ENCODE data around the gene ASPSCR1.

Gene ASPSCR1

DNA sequence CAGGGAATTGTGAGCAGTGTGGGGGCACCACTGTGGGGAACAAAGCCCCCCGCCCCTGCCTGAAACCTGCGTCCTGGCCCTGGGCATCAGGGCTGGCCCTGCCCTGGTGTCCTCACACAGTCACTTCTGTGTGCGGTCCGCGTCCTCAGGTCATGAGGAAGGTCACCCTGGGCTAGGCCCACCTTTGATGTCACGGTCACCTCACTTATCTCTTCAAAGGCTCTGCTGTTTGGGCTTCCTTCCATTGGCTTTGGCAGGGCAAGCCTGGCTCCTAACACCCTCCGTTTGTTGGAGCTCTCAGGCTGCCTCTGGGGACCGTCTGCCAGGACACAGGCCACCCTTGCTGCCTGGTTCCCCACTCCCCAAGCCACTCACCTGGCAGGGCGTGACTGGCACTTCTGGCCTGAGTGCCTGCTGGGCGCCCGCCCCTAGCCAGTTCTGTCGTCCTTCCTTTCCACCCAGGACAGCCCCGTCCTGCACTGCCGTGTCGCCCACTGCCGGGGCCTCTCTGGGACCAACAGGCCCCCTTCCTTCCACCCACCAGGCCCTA is 36.4 kb downstream of the ASPSCR1 start:
- DNase-seq = no peak

DNA sequence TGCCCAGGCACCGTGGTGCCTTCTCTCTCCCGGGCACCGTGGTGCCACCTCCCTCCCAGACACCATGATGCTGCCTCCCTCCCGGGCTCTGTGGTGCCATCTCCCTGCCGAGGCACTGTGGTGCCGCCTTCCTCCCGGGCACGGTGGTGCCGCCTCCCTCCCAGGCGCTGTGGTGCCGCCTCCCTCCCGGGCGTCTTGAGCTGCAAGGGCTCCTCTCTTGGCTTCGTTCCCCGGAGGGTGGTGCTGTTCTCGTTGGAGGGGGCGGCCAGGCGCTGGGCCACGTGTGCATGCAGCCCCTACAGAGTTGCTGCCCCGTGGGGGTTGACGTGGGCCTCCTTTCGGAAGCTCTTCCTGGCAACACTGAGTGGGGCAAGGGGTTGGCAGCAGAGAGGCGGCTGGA is 37.0 kb downstream of the ASPSCR1 start:
- no peak for DNase-seq

DNA sequence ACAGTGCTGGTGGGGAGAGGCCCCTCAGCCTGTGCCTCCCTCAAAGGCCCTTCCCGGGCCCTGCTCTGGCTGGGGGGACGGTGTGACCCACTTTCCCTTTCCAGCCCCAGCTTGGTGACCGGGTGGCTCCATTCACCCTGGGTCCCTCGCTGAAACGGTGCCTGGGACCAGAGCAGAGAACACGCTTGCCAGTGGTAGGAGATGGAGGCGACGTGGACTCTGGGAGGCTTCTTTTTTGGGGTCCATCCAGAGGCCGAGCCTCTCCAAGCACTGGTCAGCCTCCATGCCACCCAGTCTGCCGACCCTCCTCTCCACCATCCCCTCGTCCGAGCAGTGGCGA is 37.5 kb downstream of the ASPSCR1 start:
- no peak for DNase-seq

DNA sequence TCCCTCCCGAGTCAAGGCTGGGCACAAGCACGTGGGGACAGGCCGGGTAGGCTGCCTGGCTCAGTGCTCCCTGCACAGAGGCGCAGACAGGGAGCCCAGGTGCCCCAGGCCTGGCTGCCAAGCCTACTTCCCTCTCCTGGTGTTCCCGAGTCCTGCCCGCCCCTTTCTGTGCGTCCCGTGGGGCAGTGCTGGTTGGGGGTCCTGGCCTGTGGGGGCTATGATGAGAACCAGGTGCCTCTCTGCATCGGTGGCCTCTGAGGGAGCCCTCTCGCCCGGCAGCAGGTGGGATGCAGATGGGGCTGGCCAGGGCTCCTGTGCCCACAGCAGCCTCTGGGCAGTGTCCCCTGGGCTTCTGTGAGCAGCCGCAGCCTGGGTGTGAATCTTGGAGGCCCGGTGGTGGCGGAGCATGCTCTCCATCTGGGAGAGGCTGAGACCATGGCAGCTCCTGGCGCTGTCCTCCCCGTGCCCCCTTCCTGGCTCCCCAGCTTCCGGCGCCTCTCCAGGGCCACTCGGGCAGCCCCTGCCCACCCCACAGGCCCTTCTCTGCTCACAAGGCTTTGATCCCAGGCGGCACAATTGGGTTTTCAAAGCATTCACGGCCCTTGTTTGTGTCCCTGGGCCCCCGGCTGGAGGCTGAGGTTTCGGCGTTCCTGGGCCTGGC is 38.0 kb downstream of the ASPSCR1 start:
- DNase-seq = no peak

DNA sequence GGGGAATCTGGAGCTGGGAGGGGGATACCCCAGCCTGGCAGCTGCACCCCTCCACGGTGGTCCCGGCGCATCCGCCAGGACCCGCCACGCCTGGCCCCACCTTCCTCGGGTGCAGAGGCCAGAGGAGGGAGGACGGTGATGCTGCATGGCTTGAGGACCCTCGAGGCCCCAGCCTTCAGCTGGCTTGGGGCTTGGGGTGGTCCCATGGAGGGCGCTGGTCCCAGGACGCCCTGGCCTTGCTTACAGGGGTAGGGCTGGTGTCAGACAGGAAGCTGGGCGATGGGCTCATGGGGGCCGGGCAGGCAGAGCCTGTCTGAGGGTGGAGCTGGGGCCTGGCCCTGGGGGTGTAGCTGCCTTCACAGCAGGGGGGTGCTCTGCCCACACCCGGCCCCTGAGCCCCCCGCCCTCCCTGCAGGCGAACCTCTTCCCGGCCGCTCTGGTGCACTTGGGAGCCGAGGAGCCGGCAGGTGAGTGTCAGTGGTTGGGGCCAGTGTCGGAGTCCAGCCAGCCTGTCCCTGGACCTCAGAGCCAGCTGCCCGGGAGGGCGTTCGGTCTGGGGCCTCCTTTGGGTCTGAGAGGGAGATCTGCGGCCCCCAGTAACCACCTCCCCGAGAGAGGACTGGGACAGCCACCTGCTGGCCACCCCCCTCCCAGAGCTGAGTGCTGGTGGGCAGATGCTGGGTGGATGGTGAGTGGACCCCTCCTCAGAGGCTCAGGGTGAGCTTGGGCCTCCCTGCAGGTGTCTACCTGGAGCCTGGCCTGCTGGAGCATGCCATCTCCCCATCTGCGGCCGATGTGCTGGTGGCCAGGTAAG is 38.8 kb downstream of the ASPSCR1 start:
- DNase-seq = no peak

DNA sequence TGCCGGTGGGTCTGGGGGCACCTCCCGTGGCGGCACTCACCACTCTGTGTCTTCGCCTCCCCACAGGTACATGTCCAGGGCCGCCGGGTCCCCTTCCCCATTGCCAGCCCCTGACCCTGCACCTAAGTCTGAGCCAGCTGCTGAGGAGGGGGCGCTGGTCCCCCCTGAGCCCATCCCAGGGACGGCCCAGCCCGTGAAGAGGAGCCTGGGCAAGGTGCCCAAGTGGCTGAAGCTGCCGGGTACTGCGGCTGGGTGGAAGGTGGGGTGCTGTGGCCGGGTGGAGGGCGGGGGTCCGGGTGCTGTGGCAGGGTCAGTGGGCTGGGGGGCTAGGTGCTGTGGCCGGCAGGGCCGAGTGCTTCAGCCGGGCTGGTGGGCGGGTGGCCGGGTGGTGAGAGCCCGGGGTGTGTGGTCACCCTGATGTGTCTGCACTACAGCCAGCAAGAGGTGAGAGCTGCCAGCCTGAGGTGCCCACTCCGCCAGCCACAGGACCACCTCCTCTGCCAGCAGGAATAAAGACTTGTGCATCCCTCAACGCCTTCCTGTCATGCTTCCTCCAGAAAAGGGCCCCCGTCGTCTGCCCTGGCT is 39.5 kb downstream of the ASPSCR1 start:
- no peak for DNase-seq

DNA sequence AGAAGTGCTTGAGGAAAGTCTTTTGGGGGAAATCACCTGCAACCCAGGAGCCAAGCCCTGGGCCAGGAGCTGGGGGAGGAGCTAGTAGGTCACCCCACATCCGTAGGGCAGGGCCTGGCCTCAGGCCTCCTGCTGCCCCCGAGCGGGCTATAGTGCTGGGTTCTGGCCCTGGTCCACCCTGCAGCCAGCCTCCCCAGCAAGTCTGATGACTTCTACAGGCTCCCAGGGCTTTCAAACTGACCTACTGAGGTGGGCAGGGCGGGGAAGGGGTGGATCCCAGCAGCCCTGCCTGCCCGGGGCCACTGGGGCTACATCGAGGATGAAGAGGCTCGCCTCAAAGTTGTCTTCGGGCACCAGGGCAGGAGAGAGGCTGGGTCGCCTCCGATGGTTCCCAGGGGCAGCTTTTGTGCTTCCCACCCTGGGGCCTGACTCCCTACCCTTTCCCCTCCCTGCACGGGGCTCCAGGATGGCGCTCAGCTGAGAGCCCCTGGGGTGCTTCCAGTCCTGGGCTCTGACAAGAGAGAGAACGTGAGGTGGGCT is 40.3 kb downstream of the ASPSCR1 start:
- DNase-seq = no peak

DNA sequence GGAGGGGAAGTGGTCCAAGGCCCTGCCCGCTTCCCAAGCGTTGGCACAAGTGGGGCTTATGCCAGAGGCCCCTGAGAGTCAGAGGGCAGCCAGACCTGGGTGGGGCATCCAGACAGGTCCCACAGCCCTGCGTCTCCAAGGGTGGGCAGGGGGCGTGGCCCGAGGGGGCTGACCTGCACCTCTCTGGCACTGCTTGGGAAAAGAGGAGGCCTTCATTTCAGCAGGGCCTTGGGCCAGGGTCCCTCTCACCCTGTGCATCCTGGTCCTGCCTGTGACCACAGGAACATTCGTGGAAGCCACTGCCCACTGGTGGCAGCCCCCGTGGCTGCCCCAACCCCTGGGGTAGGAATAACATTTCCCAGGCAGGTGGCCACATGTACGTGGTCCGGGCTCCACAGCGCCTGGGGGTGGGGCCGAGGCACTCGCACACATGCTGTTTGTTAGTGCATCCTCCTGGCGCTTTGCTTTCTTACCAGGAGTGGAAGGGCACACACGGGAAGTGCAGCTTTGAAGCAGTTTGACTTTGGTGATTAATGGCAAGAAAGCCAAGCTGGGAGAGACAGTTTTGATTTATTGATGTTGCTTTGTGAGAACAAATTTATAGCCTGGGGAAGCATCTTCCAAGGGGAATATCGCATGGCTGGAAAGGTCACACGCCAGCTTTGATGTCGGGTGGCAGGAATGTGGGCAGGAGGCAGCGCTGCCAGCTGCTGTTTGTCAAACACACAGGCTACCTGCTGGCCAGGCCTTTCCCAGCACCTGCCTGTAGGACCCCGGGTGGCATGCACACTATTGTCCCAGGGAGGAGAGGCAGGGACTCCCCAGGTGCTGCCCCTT is 40.9 kb downstream of the ASPSCR1 start:
- no peak for DNase-seq

DNA sequence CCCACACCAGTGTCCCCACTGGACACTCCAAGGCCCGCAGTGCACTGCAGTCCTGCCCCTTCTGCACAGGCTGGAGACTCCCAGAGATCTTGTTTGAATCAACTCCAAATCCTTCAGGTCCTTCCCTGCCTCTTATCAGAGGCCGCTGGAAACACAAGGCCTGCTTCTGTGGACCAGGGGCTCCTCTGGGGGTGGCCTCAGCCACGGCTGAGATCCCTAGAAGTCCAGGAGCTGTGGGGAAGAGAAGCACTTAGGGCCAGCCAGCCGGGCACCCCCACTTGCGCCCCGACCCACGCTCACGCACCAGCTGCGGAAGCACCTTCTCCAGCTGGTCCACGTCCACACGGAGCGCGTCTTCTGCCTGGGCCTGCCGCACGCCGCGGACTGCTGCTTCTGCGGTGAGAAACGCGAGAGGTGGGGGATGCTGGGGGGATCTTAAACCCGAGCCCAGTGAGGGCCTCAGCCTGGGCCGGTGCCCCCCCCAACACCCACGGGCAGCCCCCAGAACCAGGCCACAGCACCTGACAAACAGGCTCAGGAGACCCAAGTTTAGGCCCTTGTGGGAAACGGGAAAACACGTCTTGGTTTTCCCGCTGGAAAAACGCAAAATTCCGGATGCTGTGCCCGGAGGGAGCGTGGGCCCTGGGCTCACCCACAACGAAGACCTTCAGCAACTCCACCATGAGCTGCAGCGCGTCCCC is 41.7 kb downstream of the ASPSCR1 start:
- DNase-seq = no peak

DNA sequence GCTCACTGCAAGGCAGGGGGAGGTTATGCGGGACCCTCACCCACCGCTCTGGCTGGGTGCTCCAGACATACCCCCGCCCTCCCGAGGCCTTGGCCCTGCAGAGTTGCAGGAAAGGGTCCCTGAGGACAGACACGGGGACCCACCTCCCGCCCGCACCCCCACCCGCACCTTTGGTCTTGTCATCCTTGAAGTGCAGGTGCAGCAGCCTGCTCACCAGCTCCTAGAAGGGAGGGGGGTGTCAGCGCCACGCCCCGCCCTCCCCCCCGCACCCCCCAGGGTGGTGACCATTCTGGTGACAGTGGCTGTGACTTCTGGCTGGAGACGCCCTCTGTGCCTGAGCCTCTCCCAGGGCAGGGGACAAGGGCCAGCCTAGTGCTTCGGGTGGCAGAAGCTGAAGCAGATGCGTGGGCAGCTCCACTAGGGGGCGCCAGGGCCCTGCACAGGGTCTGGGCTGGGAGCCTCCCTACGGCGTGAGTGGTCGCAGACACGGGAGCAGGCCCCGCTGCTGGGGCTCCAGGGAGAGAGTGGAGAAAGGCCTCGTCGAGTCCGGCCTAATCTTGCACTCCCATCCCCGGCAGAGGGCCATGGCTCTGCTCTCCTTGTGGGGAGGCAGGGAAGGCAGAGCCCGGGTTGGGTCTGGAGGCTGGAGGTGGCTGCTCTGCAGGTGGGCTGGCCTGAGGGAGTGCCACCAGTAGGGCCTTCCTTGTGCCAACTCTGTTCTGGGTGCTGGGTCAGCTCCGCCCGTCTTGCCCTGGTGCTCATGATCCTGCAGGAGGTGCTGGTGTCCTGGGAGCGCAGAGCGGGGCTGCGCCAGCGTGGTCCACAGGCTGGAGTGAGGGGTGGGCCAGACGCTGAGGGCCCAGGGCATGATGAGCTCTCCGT is 42.5 kb downstream of the ASPSCR1 start:
- peak; percentile 61 to 82 for DNase-seq

DNA sequence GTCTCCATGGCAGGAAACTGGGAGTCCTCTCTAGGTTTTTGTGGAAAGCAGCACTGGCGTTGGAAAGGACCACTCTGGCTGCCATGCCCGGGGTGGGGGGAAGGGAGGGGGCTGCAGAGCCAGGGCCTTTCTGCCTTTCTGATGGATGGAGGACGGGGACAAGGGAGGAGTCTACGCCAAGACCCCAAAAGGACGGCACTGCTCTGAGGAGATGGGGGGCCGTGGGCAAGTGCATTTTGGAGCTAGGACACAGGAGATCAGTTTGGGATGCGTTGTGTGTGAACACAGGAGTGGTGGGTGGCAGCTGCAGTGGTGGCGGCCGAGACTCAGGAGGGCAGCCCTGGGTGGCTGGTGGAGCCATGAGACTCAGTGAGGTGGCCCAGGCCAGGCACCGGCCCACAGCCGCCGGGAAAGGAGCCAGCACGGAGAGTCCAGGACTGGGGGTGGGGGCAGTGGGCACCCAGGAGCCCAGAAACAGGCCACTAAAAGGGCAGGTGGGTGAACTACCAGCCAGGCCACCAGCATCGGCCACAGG is 43.2 kb downstream of the ASPSCR1 start:
- DNase-seq = no peak

DNA sequence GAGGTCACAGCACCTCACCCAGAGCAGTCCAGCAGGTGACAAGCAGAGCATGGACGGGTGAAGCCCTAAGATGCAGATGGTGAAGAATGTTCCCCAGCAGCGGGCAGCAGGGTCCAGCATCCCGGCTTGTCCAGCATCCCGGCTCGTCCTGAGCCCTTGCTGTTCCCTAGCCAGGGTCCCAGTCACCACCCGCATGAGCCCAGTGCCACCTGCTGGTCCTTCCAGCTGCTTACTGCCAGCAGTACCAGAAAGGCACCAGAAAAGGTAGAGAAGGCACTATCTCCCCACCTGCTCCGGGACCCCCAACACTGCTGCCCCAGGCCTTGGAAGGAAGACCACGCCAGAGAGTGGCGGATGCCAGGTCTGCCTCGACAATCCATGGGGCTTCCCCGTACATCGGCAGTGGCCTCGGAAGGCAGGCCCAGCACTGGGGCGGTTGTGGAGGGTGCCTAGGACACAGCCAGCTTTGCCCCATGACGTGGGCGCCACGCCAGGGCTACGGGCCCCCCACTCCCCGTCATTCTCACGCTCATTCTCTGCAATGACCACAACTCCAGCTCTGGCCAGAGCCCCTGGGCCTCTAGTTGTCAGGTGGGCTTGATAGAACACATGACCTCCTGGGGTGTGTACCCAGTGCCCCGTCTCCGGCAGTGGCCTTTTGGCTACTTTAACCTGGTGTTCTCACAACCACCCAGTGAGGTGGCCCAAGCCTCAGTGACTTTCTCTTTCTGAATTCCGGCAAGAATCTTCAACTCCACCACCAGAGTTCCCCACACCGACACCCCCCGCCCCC is 43.9 kb downstream of the ASPSCR1 start:
- peak in 1 of 2 experiments; percentile 47 for DNase-seq

DNA sequence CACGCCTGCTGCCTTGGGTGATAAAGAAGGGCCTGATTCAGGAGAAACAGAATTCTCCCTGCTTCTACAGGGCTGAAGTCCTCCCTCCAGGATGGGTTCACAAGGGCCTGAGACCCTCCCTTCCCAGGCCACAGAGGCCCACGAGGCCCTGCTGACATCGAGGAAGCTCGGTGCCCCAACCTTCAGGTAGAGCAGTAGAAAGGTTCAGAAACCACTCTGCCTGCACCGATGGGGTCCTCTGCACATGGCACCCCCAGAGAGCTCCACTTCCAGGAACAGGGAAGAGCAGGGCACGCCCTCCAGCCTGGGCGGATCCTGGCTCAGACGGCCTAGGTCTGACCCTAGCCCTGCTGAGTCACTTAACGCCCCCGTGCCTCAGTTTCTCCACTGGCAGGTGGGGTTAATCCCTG is 44.5 kb downstream of the ASPSCR1 start:
- no peak for DNase-seq

DNA sequence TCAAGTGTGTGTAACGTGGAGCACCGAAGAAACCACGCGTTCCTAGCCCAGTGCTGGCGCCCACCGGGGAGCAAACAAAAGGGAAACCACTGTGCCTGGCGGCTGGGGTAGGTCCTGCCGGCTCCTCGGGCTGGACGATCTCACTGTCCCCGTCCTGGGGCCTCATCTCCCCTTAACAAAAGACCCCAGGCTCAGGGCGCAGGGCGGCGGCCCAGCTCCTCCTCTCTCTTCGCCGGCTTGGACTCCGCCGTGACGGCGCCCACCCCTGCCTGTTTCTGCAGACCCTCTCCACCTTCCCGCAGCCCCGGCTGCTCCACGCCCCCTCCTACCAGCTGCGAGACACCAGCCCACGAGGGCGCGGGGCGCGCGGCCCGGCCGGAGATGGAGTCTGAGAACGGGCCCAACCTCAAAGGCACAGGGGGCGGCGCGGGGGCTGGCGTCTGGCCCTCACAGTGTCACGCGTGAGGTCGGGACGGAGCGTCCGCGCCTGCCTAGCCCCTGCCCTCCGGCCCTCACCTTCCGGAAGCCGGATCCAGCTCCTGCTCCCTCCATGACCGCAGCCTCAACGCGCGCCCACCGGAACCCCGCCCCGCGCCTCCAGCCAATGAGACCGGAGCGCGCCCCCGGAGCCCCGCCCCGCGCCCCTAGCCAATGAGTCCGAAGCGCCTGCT is 45.0 kb downstream of the ASPSCR1 start, which contains the start of gene CENPX:
Gene CENPX, minus strand, starts transcription at position 569 of the 671 bp plus-strand sequence. Its CDS starts 17 bp downstream, at position 552.
- DNase-seq = no peak

DNA sequence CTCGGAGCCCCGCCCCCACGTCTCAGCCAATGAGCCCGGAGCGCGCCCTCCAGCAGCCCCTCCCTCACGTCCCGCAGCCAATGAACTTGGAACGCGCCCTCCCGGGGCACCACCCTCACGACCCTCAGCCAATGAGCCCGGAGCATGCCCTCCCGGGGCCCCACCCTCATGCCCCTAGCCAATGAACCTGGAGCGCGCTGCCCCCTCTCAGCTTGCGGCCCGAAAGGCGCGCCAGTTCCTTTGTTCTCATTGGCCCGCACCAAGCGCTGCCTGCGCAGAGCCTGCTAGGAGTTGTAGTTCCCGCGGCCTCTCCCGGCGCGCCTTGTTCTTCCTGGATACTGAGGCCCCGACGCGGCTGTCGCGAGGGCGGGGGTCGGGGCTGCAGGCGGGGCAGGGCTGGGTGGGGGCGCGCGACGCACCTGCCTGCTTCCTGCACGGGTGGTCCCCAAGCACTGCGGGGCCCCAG is 45.6 kb downstream of the ASPSCR1 start, which contains the start of gene LRRC45:
Gene LRRC45, plus strand, starts transcription at position 325 of the 466 bp plus-strand sequence. CDS start 339 bp downstream, outside the sequence.
- peak; percentile 100 for DNase-seq

DNA sequence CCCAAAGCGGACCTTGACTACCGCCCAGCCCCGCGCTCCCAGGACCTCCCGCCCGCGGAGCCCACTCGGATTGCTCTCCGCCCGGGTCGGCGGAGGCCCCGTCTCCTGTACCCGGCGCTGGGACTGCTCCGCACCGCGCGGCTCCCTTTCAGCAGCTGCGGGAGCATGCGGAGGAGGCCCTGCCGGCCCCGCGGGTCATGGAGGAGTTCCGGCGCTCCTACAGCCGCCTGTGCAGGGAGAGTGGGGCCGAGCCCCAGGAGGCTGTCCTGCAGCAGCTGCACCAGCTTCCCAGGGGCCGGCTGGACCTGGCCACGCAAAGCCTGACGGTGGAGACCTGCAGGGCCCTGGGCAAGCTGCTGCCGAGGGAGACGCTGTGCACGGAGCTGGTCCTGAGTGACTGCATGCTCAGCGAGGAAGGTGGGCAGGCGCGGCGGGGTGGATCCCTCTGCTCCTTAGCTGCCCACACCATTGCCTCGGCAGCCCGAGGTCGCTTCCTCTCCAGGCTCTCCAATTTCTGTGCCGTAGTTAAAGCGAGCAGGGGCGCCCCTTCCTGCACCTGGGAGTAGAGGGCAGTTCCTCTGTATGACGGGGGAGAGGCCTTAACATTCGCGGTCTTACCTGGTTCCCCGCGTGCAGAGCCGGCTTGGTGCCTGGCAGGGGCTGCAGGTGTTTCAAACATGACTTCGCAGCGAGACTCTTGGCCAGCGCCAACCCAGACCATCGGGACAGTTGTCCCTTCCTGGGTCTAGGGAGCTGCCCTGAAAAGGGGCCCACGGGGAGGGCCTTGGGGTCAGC is 46.2 kb downstream of the ASPSCR1 start:
- DNase-seq = peak in 1 of 2 experiments; percentile 49

DNA sequence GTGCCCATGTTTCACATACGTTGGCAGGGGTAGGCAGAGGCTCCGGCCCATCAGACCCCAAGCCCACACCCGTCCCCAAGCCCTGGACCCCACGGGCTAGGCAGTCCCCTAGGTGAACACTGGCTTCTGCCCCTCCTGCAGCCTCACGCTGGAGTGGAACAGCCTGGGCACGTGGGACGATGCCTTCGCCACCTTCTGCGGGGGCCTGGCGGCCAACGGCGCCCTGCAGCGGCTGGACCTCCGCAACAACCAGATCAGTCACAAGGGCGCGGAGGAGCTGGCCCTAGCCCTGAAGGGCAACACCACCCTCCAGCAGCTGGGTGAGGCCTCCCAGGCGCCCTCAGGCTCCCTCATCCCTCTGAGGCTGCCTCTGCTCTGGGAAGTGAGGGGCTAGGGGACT is 47.4 kb downstream of the ASPSCR1 start:
- DNase-seq = no peak
